ENCODE data around the gene GBE1.
"Not testable (repeated sequence)": the region's sequence is repeated elsewhere in the genome, so short reads cannot be mapped to it uniquely, and the experiment has no call there.

GBE1 gene

DNA sequence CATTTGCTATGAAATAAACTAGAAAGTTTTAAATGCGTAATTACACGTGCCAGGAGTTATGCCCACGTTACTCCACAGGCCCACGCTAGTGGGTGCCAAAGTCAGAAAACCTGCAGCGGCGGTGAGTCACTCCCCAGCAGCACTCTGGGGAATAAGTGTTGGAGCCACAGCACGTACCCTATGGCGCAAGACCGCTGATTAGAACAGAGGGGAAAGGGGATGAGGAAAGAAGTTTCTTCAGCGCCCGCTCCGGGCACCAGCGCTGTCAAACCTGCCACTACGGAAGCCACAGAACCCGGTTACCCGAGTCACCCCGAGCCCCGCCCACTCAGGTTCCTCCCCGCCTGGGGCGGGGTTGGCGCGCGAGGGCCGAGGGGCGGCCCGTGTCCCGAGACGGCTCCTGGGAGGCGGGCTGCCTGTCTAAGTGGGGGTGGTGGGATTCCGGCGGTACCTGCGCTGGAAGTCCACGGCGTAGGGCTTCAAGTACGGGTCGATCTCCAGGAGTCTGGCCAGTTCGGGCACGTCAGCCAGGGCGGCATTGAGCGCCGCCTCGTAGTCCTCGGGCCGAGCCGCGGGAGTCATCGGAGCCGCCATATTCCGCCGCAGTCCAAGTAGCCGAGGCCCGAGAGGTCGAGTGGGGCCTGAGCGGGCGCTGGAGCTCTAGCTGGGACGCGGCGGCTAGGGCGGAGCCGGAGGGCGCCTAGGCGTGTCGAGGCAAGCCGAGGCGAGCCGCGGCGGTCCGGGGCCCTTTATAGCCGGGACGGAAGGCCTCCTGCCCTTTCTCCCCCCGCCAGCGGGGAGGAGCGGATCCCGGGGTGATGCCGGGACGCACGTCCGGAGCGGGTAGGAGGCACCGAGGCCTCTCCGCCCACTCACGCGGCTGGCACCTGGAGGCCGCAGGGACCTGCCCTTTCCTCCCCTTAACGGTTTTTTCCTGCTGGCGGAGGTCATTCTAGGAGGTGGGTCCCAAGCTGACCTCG lies at the start of gene GBE1:
Gene GBE1 (minus strand): TSS at position 722 of the 980 bp plus-strand sequence. CDS start 128 bp downstream, at position 594.
- DNase-seq: peak; percentile 82

DNA sequence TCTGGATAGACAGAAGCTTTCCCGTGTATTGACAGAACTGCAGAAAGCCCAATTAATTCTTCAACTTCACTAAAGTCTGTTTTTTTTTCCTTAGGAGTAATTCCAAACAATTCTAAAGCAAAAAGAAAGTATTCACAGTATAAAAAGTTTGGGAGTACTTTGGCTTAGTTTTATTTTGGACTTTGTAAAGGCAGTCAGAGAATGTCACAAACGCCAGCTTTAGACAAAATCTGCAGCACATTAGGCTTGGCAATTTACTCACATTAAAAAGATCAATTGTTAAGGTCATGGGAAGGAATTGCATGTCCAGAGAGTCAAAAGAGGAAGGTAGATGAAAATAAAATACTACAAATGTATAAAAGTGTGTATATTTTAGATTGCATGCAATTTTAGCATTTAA lies 47.5 kb upstream of the GBE1 start:
- DNase-seq: no peak

DNA sequence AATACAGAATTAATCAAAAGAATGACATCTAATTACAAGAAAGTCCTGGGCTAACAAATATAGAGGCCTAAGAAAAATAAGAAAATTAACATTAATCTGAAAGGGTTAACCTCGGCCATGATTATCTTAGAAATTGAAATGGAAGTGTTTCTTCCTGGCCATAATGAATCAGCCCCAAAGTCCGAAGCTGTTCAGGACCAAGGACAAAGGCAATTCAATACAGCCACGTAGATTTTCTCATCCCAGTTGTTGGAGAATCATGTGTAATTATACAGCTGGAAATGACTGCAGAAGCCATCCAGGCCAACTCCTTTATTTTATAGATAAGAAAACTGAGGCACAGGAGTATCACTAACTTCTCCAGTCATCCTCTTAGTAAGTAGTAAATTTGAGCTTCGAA lies 38.0 kb upstream of the GBE1 start:
- no peak for DNase-seq

DNA sequence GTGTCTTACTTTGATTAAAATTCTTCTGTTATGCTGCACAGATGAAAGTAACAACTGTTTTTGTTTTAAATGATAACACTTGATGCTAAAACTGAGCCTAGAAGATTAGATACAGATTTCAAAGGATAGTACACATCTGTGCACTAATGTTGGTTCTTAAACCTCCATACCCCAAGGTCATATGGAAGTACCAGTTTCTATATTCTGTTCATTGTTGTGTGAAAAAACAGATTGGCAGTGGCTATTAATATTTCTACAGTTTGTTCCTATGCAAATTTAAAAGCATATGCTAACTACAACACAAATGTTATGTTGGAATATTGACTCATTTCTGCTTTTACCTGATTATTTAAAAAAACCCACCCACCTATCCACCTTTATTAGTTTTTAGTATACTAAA lies 32.0 kb upstream of the GBE1 start:
- DNase-seq: no peak

DNA sequence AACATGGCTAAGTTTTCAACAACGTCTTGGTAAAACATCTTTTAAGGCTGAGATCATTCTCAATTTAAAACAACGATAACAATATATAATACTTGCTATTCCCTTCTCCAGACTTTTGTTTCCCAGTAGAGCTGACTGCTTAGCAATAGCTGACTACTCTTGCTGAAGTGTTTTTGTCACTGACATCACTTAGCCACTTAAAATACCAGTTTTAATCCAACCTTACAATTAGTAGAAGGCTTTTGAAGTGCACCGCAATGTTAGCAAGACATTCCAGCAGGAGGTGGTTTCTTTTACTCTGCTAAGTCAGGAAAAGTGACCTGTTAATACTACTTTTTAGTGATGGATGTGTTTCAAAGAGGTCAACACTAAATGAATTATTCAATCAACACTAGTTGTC lies 28.7 kb upstream of the GBE1 start:
- DNase-seq: no peak

DNA sequence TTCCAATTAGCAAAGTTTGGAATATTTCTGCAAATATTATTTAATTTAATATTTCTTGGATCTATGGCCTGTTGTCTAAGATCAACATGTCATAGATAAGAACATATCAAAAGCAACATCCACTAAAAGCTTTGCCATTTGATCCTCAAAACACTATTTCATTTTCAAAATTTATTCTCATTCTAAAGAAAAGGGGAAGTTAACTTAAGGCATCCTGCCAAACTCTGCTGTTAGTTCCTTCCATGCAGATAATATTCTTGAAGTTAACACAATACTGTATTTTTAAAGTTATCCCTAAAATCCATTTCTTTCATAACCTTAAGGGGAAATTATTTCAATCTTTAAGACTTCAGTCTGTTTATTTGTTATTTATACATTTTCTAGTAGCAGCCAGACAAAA lies 28.2 kb upstream of the GBE1 start:
- no peak for DNase-seq

DNA sequence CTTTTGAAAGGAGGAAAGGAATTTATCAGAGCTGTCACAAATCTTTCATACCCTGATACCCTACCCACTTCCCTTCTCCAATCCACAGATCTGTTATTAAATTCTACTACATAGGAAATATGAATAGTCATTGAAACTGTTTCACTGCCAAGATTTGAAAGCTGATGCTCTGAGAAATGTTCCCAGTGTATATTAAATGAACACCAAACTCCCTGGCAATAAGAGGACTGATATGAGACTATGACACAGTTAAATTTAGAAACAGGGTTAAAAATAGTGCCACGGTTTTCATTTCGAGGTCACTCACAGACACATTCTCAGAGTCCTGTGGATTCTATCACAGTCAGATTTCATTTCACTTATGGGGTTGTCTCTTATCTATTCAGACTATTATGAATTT lies 27.2 kb upstream of the GBE1 start:
- no peak for DNase-seq

DNA sequence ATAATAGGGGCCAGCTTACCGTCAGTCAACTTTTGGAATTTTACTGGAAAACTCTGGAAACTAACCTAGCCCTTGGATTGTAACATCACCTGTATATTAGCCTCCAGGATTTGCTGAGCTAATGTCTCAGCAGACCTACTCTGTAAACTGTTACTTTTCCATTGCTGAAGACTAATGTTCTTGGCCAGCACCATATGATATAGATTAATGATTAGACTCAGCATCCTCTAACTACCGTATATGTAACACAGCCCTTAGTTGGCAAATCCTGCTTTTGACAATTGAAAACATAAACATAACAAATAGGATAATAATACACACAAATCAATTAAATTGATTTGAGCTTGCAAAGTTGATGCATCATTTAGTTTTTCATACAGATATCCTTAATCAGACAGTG lies 26.6 kb upstream of the GBE1 start:
- DNase-seq: no peak

DNA sequence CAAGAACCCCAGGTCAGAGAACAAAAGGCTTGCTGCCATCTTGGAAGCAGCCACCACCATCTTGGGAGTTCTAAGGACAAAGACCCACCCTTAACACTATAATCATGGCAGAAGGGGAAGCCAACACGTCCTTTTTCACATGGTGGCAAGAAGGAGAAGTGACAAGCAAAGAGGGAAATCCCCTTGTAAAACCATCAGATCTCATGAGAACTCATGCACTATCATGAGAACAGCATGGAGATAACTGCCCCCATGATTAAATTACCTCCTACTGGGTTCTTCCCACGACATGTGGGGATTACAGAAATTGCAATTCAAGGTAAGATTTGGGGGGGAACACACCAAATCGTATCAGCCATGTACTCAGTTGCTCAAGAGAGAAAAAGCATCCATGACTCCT lies 21.1 kb upstream of the GBE1 start:
- no peak for DNase-seq

DNA sequence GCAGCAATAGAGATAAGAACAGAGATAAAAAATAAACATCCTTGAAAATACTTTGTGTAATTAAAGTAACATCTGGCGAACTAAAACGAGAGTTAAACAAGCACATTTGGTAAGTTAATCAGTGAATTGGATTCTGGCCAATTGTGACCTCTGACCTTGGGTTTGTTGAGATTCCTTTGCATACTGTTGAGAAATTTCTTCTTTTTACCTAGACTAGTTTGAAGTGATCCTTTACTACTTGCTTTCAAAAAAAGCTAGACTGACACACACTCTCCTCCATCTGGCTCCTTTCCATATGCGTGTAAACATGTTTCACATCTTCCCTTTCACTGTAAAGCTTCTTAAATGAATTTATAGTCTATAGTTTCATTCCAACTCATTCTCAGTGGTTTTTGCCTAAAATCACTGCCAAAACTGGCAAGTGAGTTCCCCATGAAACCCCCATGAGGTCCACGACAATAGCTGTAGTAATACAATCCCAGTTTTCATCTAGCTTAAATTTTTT lies 17.3 kb upstream of the GBE1 start:
- no peak for DNase-seq

DNA sequence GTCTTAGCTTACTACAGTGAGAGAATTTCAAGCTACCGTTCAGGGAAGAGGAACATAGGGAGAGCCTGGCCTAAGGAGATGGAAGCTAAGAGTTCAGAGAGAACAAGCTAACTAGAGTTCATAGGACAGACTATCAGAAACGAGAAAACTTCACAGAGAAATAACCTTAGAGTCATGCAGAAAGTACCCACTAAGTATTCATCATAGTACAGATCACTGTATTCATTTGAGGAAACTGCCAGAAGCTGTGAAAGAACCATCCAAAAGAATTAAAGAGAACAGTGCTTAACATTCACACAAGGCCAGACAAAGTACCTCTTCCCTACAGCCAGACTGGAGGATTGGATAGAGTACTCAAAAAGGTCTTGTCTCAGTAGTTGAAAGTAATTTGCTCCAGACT lies 15.2 kb upstream of the GBE1 start:
- no peak for DNase-seq

DNA sequence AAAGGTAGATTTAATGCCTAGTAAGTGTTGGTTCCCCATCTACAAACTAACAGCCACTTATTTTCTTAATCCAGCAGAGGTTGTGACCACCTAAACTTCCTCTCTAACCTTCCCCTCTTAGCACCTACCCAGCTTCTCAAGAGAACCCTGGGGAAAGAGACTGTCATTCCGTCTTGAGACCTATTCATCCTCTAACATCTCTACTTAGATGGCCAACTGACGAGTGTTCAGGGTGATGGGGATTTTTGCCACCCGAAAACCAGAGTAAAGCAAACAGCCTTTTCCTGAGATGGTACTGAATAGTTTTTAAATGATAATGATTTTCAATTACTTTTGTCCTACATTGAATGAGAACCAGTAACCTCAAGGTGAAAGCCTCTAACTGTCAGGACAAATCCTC lies 9.3 kb upstream of the GBE1 start:
- DNase-seq: no peak

DNA sequence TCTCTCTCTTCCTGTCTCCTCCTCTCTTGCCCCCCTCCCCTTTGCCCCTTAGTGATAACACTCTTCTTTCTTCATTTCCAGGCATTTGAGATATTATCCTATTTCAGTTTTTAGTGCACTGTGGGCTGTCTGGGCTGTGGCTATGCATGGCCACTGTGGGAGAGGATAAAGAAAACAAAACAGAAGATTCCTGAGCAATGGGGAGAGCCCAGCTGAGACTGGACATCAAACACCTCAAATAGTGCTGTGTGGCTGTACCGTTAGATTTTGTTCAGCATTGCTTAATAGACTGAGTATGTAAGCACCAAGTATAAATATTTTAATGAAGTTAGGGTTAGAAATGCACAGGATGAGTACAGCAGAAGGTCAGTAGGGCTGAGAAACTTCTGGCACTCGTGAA lies 7.9 kb upstream of the GBE1 start:
- no peak for DNase-seq

DNA sequence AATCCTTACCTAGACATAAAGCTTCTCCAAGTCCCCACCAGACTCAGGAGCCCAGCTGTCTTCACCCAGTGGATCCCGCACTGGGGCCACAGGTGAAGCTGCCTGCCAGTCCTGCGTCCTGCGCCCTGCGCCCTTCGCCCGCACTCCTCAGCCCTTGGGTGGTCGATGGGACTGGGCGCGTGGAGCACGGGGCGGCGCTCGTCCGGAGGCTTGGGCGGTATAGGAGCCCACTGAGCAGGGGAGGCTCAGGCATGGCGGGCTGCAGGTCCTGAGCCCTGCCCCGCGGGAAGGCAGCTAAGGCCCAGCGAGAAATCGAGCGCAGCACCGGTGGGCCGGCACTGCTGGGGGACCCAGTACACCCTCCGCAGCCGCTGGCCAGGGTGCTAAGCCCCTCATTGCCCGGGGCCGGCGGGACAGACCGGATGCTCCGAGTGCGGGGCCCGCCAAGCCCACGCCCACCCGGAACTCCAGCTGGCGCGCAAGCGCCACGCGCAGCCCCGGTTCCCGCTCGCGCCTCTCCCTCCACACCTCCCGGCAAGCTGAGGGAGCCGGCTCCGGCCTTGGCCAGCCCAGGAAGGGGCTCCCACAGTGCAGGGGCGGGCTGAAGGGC lies 5.9 kb upstream of the GBE1 start:
- not testable (repeated sequence) for DNase-seq

DNA sequence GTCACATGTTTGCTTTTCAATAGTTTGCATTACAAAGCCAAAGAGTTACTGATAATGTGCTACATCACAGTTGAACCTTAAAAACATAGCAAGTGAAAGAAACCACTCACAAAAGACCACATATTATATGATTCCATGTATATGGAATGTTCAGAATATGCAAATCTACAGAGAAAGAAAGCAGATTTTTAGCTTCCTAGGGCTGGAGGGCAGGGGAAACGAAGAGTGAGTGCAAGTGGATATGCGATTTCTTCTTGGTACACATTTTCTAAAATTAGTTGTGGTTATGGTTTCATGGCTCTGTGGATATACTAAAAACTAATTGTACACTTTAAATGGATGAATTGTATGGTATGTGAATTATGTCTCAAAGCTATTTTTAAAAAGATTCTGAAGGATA lies 4.0 kb upstream of the GBE1 start:
- no peak for DNase-seq

DNA sequence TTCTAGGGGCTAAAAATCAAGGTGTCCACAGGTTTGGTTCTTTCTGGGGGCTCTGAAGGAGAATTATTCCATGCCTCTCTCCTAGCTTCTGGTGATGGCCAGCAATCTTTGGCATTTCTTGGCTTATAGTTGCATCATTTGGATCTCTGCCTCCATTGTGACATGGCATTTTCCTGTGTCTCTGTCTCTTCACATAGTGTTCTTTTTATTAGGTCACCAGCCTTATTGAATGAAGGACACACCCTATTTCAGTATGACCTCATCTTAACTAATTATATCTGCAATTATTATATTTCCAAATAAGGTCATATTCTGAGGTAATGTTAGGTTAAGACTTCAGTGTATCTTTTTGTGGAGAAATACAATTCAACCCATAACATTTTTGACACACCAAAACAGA lies 3.2 kb upstream of the GBE1 start:
- no peak for DNase-seq

DNA sequence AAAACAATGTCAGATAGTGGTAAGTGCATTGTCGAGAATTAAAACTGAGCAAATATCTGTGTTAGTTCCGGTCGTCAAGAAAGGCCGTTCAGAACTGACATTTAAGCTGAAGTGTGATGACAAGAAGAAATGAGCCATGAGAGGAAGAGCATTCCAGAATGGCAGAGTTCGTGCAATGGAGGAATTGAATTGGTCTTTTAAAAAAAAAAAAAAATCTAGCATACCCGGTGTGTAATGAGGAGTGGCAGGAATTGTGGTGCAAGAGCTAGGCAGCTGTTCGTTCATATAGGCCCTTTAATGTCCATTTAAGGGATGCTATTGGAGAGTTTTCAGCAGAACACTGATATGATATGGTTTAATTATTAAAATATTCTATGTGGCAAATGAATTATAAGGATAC lies 2.6 kb upstream of the GBE1 start:
- no peak for DNase-seq

DNA sequence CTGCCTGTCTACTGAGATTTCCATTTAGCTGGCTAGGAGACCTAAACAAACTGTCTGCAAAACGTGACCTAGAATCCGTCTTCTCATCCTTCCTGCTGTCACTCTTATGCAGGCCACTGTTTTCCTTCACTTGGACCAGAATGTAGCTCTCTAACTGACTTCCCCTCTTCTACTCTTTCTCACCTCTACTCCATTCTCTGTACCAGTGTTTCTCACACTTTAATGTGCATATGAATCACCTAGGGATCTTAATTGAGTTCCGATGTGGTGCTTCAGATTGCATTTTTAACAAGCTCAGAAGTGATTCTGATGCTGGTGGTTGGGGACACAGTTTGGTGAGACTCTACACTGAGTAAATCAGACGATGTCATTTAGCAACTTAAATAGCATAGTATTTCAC lies 1.6 kb upstream of the GBE1 start:
- DNase-seq: no peak

DNA sequence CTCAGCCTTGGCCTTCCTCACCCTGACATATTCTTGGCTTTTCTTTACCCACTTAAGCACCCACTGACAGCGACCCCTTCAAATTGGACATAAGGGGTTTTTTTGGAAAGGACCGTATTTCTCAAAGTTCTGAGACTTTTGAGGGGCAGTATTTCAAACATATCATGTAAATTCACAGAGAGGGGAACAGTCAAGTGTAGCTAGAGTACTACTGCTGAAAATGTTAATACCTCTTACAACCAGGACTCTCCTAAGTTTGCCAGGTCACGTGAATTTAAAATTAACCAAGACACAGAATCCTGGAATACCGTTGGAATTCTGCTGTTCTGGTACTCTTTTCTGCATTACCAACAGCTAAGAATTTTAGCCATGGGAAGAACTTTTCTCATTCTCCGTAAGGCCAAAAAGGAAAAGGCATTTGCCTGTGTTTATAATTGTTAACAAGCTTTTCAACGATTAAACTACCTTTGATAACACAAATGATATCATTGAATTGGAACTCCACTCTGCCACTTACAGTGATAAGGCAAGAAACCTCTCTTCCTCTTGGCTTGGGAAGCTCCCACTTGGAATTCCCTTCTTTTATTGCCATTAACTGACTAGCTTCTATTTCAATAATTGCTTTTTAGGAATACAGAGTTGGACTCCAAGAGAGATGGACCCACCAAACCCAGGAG lies 597 bp upstream of the GBE1 start:
- DNase-seq: no peak

DNA sequence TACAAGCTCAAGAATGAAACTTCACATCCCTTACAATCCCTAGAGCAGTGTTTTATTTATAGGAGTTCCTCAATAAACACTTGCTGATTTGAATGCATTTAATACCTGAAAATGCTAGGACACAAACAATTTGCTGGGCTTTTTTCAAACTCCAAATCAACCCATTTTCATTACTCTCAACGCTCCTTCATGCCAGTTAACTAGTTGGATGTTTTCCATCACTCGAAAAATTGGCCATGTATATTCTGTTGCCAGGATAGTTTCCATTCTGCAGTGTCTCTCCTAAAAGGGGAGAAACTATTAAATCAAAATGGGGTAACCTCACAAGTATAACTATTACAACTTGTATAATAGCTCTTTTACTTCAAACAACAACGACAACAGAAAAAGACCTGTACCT lies 1.2 kb downstream of the GBE1 start:
- DNase-seq: no peak

DNA sequence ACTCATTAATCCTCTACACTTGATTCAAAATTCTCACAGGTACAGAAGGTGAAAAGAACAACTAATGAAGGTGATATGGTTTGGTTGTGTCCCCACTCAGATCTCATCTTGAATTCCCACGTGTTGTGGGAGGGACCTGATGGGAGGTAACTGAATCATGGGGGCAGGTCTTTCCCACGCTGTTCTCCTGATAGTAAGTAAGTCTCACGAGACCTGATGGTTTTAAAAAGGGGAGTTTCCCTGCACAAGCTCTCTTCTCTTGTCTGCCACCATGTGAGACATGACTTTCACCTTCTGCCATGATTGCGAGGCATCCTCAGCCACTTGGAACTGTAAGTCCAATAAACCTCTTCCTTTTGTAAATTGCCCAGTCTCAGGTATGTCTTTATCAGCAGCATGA lies 2.7 kb downstream of the GBE1 start:
- DNase-seq: not testable (repeated sequence)

DNA sequence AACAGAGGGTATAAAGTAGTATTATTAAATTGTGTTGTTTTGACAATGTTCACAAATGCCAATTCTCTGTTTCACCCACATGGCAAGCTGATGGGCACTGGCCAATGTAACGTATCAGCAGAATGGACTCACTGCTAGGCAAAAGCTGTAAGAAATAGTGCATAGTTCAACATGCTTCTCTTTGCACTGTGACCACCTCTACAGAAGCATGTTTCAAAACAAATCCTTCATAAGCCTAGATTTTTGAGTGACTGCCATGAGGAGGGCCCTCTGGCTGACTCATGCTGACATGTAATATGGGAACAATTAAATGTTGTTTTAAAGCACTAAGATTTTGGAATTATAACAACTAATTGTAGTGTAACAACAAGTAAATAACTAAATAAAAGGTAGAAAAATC lies 3.2 kb downstream of the GBE1 start:
- no peak for DNase-seq

DNA sequence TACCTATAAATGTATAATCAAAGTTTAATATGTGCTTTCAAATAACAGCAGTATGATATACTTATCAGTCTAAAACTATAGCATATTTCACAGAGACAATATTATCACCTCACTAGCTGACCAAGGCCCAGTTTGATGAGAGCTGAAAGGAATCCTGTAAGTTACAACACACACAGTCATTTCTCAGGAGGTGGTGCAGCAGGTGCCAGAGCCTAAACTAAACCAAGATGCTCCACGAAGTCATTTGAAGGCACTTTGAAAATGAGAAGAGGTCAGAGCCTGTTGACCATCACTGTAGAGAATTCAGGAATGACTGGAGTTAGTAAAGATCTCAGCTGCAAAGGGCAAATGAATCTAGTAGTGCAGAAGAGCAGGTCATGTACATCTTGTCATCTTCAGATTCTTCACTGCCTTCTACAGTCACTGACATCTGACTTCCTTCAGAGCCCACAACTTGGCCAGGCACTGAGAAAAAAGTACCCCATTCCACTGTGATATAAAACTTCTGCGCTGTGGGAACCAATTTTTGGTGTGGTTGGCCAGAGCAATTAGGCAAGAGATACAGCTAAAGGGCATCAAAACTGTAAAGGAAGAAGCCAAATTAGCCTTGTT lies 7.9 kb downstream of the GBE1 start:
- DNase-seq: no peak
